ENCODE measurements around the gene PUS1.

PUS1 gene

DNA sequence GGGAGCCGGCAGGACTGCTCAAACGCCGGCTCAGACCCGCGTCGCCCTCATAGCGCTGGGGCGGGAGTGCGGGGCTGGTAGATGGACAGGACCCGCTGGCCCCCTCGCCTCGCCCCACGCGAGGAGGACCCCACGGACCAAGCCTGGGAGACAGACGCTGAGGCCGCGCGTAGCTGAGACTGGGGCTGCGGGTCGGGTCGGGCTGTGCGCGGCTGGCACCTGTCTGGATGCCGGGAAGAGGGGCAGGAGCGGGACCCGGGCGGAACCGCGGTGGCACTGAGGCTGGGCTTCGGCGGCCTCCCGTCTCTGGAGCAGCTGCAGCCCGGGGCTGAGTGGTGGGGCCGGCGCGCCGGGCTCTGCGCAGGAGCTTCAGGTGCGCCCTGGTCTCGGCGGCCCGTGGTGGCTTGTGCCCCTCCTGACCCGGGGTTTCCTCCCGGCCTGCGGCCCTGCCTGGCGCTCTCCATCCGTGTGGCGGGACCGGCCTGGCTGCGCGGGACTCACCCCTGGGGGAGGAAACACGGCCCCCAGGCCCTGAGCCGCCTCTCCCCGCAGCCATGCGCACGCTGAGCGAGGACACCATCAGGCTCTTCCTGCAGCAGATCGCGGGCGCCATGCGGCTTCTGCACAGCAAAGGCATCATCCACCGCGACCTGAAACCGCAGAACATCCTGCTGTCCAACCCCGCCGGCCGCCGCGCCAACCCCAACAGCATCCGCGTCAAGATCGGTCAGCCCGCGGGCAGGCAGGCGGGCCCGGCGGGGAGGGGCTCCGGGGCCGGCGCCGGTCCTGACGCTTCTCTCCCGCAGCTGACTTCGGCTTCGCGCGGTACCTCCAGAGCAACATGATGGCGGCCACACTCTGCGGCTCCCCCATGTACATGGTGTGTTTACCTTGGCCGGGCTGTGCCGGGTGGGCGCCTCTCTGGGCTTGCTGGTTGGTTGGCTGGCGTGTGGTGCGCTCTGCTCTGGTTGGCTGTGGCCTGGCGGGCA is 20.7 kb upstream of the PUS1 start:
- no peak for TF ChIP-seq CTCF (IDR thresholded peaks at IDR 0.05; ENCODE audit: extremely low read depth, insufficient read depth, missing control alignments)
- in situ Hi-C loops (cut with MboI; ENCODE audit: low pct_unique_long_range_greater_than_20kb, low sequenced_read_pairs, unreplicated experiment), result no loop called here
- DNase-seq (ENCODE audit: low spot score), result no peak

DNA sequence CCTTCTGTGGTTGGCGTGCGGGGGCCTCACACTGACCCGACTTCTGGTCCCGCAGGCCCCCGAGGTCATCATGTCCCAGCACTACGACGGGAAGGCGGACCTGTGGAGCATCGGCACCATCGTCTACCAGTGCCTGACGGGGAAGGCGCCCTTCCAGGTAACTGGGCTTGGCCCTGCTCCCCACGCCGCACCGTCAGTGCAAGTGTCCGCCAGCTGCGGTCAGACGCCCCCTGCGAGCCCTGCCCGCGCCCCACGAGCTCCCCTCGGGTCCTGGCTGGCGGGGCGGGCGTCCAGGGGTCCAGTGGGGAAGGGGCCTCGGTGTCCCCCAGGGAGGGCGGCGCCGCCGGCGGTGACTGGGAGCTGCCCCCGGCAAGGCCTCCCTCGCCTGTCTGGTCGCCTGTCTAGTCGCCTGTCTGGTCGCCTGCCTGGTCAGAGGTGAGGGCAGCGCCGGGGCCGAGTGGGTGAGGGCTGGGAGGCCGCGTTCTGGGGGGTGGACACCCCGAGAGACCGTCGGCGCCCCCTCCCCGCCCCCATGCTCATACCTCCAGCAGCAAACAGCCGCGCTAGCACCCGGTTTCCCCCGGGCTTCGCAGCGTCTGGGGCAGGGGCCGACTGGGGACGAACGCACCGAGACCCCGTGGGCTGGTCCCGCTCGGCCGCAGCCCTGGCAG is 19.9 kb upstream of the PUS1 start:
- no peak for TF ChIP-seq CTCF (IDR thresholded peaks at IDR 0.05; ENCODE audit: extremely low read depth, insufficient read depth, missing control alignments)
- in situ Hi-C loops (cut with MboI; ENCODE audit: low pct_unique_long_range_greater_than_20kb, low sequenced_read_pairs, unreplicated experiment), result no loop called here
- no peak for DNase-seq (ENCODE audit: low spot score)

DNA sequence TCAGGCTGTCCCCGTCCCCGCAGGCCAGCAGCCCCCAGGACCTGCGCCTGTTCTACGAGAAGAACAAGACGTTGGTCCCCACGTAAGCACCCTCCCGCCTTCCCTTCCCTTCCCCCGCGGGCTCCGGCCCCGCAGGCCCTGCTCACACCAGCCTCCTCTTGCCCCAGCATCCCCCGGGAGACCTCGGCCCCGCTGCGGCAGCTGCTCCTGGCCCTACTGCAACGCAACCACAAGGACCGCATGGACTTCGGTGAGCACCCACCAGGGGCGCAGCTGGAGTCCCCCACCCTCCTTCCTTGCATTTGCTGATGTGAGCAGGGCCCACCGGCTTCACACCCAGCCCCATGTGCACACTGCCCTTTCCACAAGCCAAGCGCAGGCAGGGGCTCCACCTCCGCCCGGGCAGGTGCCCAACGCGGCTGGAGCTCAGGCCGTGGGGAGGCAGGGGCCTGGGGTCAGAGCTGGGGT is 19.3 kb upstream of the PUS1 start:
- DNase-seq (ENCODE audit: low spot score), result no peak
- in situ Hi-C loops (cut with MboI; ENCODE audit: low pct_unique_long_range_greater_than_20kb, low sequenced_read_pairs, unreplicated experiment), result no loop called here

DNA sequence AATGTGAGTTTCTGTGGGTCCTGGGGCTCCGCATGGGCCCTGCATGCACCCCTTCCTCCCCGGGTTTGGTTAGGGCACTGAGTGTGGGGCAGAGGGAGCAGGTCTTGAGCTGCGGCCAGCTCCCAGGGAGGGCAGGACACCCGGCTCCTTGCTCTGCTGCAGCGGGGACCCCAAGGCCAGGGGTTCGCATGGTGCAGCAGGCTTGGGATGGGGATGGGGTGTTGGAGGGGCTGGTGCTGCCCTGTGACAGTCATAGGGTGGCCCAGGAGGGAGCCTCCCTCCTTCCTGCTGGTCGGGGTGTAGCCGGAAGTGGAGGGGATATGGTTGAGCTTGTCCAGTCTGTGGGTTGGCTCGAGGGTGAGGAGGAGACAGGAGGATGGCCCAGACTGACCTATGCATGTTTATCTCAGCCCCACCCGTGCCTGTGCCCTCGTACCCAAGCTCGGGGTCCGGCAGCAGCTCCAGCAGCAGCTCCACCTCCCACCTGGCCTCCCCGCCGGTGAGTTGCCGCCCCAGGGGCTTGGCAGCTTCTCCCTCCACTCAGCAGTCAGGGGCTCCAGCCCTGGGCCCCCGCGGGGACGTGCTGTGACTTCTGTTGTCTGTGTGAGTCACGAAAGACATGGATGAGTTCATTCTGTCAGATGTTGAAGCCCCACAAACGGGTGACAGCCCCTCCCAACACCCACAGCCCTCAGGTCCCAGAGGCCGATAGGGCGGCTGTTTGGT is 18.6 kb upstream of the PUS1 start:
- in situ Hi-C loops (cut with MboI; ENCODE audit: low pct_unique_long_range_greater_than_20kb, low sequenced_read_pairs, unreplicated experiment), result no loop called here
- no peak for TF ChIP-seq CTCF (IDR thresholded peaks at IDR 0.05; ENCODE audit: extremely low read depth, insufficient read depth, missing control alignments)
- DNase-seq (ENCODE audit: low spot score), result no peak

More for the DNA sequence above, 19.3 kb upstream of the PUS1 start:
- TF ChIP-seq CTCF (IDR thresholded peaks at IDR 0.05; ENCODE audit: extremely low read depth, insufficient read depth, missing control alignments), result no peak

DNA sequence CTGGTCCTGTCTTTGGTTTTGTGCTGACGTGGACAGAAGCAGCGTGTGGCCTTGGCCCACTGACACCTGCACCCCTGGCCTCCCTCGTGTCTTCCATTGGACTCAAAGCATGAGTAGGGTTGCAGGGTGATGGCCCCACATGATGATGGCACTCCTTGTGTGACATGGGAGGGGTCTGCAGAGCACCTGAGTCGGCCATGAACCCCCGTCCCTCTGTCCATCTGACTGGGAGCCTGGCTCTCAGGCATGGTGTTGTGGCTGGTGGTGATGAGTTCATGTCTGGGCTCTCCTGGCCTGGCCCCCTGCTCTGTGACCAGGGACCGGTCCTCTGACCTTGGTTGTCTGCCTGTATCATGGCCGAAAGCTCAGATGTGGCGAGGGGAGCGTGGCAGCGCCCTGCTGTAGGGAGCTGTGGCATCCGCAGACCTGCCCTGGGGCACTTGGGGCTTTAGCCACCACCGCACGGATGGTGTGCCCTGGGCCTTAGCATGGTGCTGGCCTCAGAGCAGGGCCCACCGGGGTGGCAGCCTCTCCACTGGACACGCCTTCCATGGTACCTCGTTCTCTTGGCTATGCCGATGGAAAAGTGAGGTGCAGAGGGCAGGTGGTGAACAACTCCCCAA is 17.9 kb upstream of the PUS1 start:
- in situ Hi-C loops (cut with MboI; ENCODE audit: low pct_unique_long_range_greater_than_20kb, low sequenced_read_pairs, unreplicated experiment), result no loop called here
- no peak for TF ChIP-seq CTCF (IDR thresholded peaks at IDR 0.05; ENCODE audit: extremely low read depth, insufficient read depth, missing control alignments)
- DNase-seq (ENCODE audit: low spot score), result no peak

Data from GM13977 (cell line).